Astrocyte of the spinal cord (primary cell): ENCODE results near the gene SLC4A2.

ENCODE experiments used
- DNase-seq: peaks from one replicate; pipeline ENCODE4 v3.0.0; 2011; ENCODE audit warnings: low read depth, low spot score
- H3K4me3 ChIP-seq: 2 replicates; pipeline ENCODE4 v1.5.1; 2011; ENCODE audit warnings: low read depth, mild to moderate bottlenecking, low read length, moderate library complexity
- CTCF ChIP-seq: IDR thresholded peaks from 2 replicates; pipeline ENCODE4 v1.5.1; 2012; ENCODE audit warnings: low read depth, mild to moderate bottlenecking, low read length, inconsistent platforms
- in situ Hi-C: cut with HindIII; loops from 2 replicates; pipeline ENCODE4 v1.10.0; 2017; ENCODE audit warnings: low sequenced_read_pairs

Gene SLC4A2

DNA sequence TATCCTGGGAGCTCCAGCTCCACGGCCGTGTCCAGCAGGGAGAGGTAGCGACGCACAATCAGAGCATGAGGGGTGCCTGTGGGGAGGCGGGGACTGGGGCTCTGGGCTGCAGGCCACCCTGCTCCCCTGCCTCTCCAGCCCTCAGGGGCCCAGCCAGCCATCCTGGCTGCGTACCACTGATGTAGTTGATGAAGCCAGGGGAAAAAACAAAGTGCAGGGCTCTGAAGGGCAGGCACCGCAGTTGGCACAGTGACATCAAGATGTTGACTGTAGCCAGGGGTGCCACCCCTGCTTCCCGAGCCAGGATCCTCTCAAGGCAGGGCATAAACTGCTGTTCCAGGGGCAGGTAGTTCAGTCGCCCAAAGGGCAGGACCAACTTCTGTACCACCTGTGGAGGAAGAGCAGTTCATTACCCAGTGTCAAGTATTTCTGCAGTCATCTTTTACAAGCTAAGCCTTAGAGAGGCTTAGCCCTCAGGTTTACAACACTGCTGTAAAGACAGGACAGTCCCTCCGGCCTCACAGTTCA is 18.4 kb downstream of the SLC4A2 start:
- in situ Hi-C loops: no loop called here
- H3K4me3 ChIP-seq: no peak overlapping the region
- TF ChIP-seq CTCF: no peak
- DNase-seq: no peak

- H3K4me3 ChIP-seq: no peak overlapping the region
- no peak for DNase-seq
- in situ Hi-C loops: no loop called here
- no peak for TF ChIP-seq CTCF
These were observed 19.0 kb downstream of the SLC4A2 start for GRCh38 chr7:151078233-151079040.

- in situ Hi-C loops: no loop called here
- DNase-seq: no peak
- peak overlapping the region; percentile 76 for H3K4me3 ChIP-seq
- no peak for TF ChIP-seq CTCF
These were observed 20.0 kb downstream of the SLC4A2 start for GRCh38 chr7:151079199-151079910.

DNA sequence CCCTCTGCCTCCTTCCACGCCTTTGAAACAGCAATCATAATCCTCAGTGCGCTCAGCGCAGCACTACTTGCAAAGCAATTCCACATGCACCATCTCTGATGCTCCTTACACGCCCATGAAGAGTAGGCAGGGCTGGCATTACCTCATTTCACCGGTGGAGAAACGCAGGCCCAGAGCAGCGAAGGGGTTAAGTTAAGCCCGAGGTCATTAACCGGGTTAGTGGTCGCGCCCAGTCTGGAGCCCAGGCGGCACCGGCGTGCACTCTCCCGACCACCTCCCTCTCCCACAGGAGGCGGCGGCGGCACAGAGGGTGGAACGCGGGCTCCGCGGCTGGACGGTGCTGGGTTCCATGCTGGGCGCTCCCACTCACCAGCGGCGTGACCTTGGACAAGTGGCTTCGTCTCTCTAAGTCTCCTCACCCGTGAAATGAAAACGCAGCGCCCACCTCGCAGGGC is 20.7 kb downstream of the SLC4A2 start:
- in situ Hi-C loops: no loop called here
- no peak for TF ChIP-seq CTCF
- H3K4me3 ChIP-seq: peak overlapping the region; percentile 76
- DNase-seq: no peak

DNA sequence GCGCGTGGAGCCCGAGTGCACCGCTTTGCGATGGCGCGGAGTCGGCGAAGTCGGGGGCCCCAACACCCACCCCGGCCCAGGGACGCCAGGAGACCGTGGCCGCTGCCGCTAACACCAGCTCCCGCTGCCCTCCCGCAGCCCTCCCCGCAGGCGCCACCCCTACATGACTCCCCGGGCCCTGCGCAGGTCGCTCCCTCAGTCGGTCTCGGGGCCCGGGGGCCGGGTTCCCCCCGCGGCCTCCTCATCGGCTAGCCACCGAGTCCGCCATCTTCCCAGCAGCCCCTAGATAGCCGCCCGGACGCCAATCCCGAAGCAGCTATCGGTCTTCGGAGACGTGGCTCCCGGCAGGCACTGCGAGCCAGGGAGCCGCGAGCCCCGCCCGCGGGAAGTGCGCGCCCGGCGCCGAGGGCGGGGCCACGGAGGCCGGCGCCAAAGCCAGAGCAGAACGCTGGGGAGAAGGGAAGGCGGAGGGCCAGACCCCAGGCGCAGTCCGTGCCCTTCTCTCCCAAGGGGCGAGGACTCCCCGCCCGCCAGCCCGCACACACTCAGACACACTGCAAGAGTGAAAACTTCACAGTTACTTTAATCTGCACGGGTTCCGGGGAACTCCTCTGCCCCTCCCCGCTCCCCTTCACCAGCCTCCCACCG is 21.3 kb downstream of the SLC4A2 start, which contains the start of gene FASTK:
TSS of gene FASTK (minus strand) at position 288 of the 648 bp plus-strand sequence. CDS start at position 245, 43 bp downstream.
- DNase-seq: peak; percentile 90
- TF ChIP-seq CTCF: no peak
- in situ Hi-C loops: no loop called here

More for the DNA sequence above, 21.3 kb downstream of the SLC4A2 start, which contains the start of gene FASTK:
- H3K4me3 ChIP-seq: peak within 1 kb of the TSS; percentile 76
